ENCODE results near the gene CERS1. TPM values are rescaled to one million over a fixed set of nuclear protein-coding genes. Genes with fewer than 3 reads are reported as not detected.

CERS1 gene
- total RNA-seq, 6 experiments from 2014 or later = not detected

DNA sequence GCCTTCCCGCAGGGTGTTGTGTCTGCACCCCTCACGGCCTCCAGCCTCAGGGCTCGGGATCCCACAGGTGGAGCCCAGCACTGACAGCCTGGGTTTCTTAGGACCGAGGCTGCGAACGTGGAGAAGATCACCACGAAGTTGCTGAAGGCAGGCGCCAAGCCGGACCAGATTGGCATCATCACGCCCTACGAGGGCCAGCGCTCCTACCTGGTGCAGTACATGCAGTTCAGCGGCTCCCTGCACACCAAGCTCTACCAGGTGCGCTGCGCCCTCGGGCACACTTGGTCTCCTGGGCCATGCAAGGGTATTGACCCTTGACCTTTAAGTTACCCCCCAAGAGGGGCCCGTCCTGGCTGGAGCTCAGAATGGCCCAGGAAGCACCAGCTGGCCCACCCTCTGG is 35.2 kb downstream of the CERS1 start:
- H3K4me1 ChIP-seq = peaks cover 0 to 11% (median 0%) of the 10 kb centered on the region in 4 donors
- H3K9me3 ChIP-seq = no peaks in the 10 kb centered on the region
- no peaks in the 10 kb centered on the region for H3K27me3 ChIP-seq
- intact Hi-C loops (cut with DNase I) = no loop called here
- H3K36me3 ChIP-seq = peaks cover 17 to 98% (median 59%) of the 10 kb centered on the region in 4 donors
- no peak for TF ChIP-seq POLR2A (IDR thresholded peaks at IDR 0.05)
- TF ChIP-seq, protein P1, sequence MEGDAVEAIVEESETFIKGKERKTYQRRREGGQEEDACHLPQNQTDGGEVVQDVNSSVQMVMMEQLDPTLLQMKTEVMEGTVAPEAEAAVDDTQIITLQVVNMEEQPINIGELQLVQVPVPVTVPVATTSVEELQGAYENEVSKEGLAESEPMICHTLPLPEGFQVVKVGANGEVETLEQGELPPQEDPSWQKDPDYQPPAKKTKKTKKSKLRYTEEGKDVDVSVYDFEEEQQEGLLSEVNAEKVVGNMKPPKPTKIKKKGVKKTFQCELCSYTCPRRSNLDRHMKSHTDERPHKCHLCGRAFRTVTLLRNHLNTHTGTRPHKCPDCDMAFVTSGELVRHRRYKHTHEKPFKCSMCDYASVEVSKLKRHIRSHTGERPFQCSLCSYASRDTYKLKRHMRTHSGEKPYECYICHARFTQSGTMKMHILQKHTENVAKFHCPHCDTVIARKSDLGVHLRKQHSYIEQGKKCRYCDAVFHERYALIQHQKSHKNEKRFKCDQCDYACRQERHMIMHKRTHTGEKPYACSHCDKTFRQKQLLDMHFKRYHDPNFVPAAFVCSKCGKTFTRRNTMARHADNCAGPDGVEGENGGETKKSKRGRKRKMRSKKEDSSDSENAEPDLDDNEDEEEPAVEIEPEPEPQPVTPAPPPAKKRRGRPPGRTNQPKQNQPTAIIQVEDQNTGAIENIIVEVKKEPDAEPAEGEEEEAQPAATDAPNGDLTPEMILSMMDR (IDR thresholded peaks at IDR 0.05) = no peak
- no peak for ATAC-seq
- WGBS (ENCODE audit: insufficient coverage, low coverage, low lambda C conversion rate, missing lambda C conversion rate) = 60% methylated on average over 1 of the region's 17 CpGs
- no peak overlapping the region for H3K27ac ChIP-seq
- DNase-seq = peak in 1 of 3 donors; percentile 40
- no peak overlapping the region for H3K4me3 ChIP-seq

DNA sequence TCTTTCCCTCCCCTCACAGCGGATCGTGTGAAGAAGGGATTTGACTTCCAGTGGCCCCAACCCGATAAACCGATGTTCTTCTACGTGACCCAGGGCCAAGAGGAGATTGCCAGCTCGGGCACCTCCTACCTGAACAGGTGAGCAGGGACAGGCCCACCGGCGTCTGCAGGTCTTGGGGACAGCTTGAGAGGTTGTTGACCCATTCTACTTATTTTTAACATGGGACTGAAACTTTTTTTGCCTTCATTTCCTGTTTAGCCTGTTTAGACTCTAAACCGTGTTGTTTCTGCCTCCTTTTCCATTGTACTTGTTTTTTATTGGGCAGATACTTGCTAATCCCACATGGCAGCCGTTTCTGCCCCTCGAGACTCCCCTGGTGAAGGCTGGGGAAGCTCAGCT is 35.7 kb downstream of the CERS1 start:
- Histone ChIP-seq H3K27ac (peak overlapping the region in 1 of 3 donors; percentile 13), H3K4me1 (peaks cover 0 to 11% (median 0%) of the 10 kb centered on the region in 4 donors), H3K9me3 (no peaks in the 10 kb centered on the region), H3K27me3 (no peaks in the 10 kb centered on the region), H3K4me3 (no peak overlapping the region), H3K36me3 (peaks cover 17 to 98% (median 59%) of the 10 kb centered on the region in 4 donors)
- intact Hi-C loops (cut with DNase I) = no loop called here
- WGBS (ENCODE audit: insufficient coverage, low coverage, low lambda C conversion rate, missing lambda C conversion rate) = 45% methylated on average over 5 of the region's 11 CpGs
- DNase-seq = peak in 1 of 3 donors; percentile 44
- ATAC-seq = no peak
- TF ChIP-seq, protein P1 (IDR thresholded peaks at IDR 0.05) = no peak
- no peak for TF ChIP-seq POLR2A (IDR thresholded peaks at IDR 0.05)

DNA sequence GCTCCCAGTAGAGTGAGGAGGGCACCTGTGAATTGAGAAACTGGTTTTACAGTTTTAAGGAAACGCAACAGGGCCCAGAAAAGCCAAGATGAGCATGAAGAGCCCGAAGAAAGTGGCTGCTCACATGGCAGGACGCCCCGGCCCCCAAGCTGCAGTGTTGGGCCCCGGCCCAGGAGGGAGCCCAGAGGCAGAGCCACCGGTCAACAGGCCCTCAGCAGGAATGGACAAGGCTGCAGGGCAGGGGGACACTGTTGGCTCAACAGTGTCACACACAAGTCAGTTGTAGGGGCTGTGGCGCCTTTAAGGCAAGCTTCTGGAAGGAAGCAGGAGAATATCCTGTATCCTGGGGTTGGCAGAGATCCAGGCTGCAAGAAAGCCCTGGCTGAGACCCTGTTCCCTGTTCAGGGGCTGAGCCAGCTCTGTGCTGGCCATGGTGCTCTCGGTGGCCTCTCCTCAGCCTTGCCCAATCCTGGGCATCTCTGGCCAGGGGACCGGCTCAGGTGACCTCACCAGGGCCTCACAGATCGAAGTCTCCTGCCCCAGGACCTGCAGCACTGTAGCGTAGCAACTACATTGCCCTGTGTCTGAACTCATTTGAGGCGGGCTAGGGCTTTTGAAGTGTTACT is 36.2 kb downstream of the CERS1 start:
- ATAC-seq (peak; percentile 53 to 60 (median 57)), DNase-seq (peak in 2 of 3 donors; percentile 64 to 70)
- 65% methylated on average over 5 of the region's 12 CpGs for WGBS (ENCODE audit: insufficient coverage, low coverage, low lambda C conversion rate, missing lambda C conversion rate)
- TF ChIP-seq, protein P1 (IDR thresholded peaks at IDR 0.05) = no peak
- TF ChIP-seq POLR2A (IDR thresholded peaks at IDR 0.05) = no peak
- Histone ChIP-seq H3K27ac (peak overlapping the region in 1 of 3 donors; percentile 13), H3K36me3 (peaks cover 17 to 98% (median 60%) of the 10 kb centered on the region in 4 donors), H3K4me3 (no peak overlapping the region), H3K27me3 (no peaks in the 10 kb centered on the region), H3K9me3 (no peaks in the 10 kb centered on the region), H3K4me1 (peaks cover 0 to 11% (median 0%) of the 10 kb centered on the region in 4 donors)
- intact Hi-C loops (cut with DNase I) = loop anchor here in 1 of 2 donors (5.0 to 10.0 kb wide), 2 partner anchors 82 to 415 kb away; no protein-coding TSS in a partner anchor

DNA sequence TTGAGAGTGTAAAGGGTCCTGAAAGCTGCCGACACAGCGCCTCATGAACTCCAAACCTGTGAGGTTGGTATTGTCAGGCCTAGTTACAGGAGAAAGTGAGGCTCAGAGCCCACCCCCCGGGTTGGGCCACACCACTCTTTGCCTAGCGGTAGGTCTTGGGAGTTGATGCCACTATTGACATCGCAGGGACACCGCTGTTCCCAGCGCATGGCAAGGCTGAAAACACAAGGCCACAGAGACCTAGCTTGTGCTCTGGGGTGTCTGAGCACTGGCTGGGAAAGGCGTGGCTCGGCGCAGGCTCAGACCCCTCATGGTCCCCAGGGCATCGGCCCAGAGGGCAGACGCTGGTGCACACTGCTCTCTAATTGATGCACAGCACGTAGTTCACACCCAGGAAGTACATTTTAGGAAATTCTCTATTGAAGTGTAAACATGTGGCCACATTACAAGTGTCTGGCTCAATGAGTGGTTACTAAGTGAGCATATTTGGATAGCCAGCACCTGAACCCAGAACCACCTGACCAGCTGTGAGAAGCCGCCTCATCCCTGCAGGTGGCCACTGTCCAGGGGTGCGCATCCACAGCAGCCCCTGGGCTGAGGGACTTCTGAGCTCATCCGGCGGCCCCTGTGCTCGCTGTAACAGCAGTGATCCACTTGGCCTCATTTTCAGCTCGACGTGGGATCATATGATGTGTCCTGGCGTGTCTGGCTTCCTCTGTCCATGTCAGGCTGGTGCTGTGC is 36.9 kb downstream of the CERS1 start:
- Histone ChIP-seq H3K4me3 (no peak overlapping the region), H3K27ac (no peak overlapping the region), H3K27me3 (no peaks in the 10 kb centered on the region), H3K9me3 (no peaks in the 10 kb centered on the region), H3K36me3 (peaks cover 17 to 99% (median 60%) of the 10 kb centered on the region in 4 donors), H3K4me1 (peaks cover 0 to 11% (median 0%) of the 10 kb centered on the region in 4 donors)
- DNase-seq = no peak
- 79% methylated on average over 7 of the region's 21 CpGs for WGBS (ENCODE audit: insufficient coverage, low coverage, low lambda C conversion rate, missing lambda C conversion rate)
- no peak for ATAC-seq
- intact Hi-C loops (cut with DNase I) = loop anchor here in 1 of 2 donors (5.0 to 10.0 kb wide), 2 partner anchors 82 to 414 kb away; no protein-coding TSS in a partner anchor
- no peak for TF ChIP-seq POLR2A (IDR thresholded peaks at IDR 0.05)
- TF ChIP-seq, protein P1 (IDR thresholded peaks at IDR 0.05) = no peak

Measured in right lobe of liver (tissue), 6 donors.